Chondrocyte (in vitro differentiated cells): ENCODE results near the gene ING4. TPM values are rescaled to one million over a fixed set of nuclear protein-coding genes. Genes with fewer than 3 reads are reported as not detected.

Source experiments
- DNase-seq: peaks from one replicate; pipeline ENCODE4 v3.0.0; 2021; ENCODE audit warnings: mixed read lengths, low spot score
- H3K27ac Mint-ChIP-seq: one replicate; pipeline ENCODE4 v1.8.0; 2021; ENCODE audit warnings: mild to moderate bottlenecking, moderate library complexity, mixed read lengths; ENCODE audit not compliant: unreplicated experiment
- H3K27me3 Mint-ChIP-seq: 2 replicates; pipeline ENCODE4 v1.8.0; 2021; ENCODE audit warnings: low read depth, mixed read lengths
- H3K36me3 Mint-ChIP-seq: 2 replicates; pipeline ENCODE4 v1.8.0; 2021; ENCODE audit warnings: low read depth, mixed read lengths
- H3K4me1 Mint-ChIP-seq: 2 replicates; pipeline ENCODE4 v1.8.0; 2021; ENCODE audit warnings: low read depth, mild to moderate bottlenecking, mixed read lengths
- H3K4me3 Mint-ChIP-seq: one replicate; pipeline ENCODE4 v1.8.0; 2021; ENCODE audit warnings: mild to moderate bottlenecking, moderate library complexity, mixed read lengths; ENCODE audit not compliant: unreplicated experiment
- H3K9me3 Mint-ChIP-seq: 2 replicates; pipeline ENCODE4 v1.8.0; 2021; ENCODE audit warnings: low read depth, mixed read lengths
- total RNA-seq: library from RNA; stranded (reverse); gene quantifications from 3 replicates; pipeline ENCODE4 v1.2.1, GENCODE V29; 2021
- TF ChIP-seq, protein P1 (sequence below): fragments of 200-600 bp; sonication (generic); IDR thresholded peaks from 2 replicates; pipeline ENCODE4 v1.5.0; 2021; ENCODE audit warnings: antibody characterized with exemption, mild to moderate bottlenecking, moderate library complexity

ING4 gene
- total RNA-seq, 1 donor from 2014 or later, result 37.5 TPM

DNA sequence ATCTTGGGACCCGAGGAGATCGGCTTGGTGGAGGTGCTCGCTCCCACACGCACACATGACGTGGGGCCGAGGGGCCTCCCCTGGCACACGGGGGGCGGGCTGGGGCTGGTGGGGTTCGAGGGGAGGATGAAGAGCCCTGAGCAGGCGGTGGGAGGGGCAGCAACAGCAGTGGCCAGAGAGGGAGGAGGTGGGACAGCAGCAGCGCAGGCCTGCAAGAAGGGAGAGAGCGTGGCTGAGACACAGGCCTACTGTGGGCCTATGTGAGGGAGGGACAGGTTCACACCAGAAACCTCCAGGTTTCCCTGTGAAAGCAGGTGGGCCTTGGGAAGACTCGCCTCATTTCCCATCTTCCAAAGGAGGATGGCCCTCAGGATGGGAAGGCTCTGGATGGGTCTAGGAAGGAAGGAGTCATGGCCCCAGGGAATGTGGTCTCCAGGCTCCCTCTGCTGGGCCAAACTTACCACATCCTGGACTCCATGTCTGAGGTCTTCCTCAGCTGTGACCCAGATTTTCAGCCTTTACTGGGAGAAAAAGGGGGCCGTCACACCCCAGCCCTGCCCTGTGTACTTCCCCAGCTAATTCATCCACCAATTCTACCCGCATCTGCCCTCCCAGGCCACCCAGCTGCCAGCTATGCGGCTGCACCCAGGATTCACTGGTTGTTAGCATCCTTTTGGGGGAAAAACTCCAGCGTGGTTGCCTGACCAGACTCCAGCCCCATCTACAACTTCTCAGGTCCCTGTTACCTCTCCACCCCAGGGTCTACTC lies 34.8 kb upstream of the ING4 start:
- no peak for DNase-seq
- TF ChIP-seq, protein P1, sequence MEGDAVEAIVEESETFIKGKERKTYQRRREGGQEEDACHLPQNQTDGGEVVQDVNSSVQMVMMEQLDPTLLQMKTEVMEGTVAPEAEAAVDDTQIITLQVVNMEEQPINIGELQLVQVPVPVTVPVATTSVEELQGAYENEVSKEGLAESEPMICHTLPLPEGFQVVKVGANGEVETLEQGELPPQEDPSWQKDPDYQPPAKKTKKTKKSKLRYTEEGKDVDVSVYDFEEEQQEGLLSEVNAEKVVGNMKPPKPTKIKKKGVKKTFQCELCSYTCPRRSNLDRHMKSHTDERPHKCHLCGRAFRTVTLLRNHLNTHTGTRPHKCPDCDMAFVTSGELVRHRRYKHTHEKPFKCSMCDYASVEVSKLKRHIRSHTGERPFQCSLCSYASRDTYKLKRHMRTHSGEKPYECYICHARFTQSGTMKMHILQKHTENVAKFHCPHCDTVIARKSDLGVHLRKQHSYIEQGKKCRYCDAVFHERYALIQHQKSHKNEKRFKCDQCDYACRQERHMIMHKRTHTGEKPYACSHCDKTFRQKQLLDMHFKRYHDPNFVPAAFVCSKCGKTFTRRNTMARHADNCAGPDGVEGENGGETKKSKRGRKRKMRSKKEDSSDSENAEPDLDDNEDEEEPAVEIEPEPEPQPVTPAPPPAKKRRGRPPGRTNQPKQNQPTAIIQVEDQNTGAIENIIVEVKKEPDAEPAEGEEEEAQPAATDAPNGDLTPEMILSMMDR, result peak; percentile 78
- no peaks in the 10 kb centered on the region for H3K9me3 Mint-ChIP-seq
- peaks cover 3% of the 10 kb centered on the region for H3K36me3 Mint-ChIP-seq
- peaks cover 9% of the 10 kb centered on the region for H3K27me3 Mint-ChIP-seq
- H3K4me3 Mint-ChIP-seq, result no peak overlapping the region
- H3K27ac Mint-ChIP-seq, result no peak overlapping the region
- H3K4me1 Mint-ChIP-seq, result peaks cover 24% of the 10 kb centered on the region

DNA sequence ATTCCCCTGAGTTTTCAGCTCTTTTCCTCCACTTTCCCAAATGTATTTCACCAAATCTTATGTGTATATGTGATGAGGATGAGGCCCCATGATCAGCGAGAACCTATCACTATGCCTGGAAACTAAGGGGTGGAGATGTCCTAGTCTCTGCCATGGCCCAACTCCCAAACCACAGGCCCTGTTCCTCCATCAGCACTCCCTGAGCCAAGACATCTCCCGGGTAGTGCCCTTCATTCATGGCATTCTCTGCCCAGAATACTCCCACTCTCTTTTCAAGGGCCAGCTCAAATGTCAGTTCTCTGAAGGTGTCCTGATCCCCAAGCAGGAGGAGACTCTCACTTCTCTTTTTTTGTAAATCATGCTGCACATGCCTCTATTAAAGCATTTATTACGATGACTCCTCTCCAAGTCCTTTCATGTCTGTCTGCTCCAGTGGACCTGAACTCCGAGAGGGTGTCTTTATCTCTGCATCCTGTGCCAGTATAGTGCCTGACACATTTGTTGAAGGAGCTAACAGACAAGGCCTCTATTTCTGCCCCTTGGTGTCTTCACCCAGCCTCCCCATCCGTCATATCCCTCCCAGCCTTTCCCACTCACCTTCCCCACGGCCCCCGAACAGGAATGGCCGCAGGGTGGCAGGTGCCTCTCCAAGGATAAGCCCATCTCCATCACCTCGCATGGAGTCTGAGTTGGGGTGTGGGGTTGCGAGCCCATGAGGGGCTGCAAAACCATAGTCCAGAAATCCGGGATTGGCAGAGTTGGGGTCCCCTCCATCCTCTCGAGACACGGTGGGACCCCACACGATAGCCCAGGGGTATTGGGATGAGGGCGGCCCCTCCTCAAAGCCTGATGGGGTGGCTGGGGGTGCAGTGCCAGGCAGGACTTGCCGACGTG lies 34.0 kb upstream of the ING4 start:
- DNase-seq, result no peak
- peaks cover 6% of the 10 kb centered on the region for H3K27me3 Mint-ChIP-seq
- peaks cover 3% of the 10 kb centered on the region for H3K36me3 Mint-ChIP-seq
- H3K4me3 Mint-ChIP-seq, result no peak overlapping the region
- peaks cover 24% of the 10 kb centered on the region for H3K4me1 Mint-ChIP-seq
- H3K9me3 Mint-ChIP-seq, result no peaks in the 10 kb centered on the region
- no peak overlapping the region for H3K27ac Mint-ChIP-seq
- TF ChIP-seq, protein P1, result no peak

DNA sequence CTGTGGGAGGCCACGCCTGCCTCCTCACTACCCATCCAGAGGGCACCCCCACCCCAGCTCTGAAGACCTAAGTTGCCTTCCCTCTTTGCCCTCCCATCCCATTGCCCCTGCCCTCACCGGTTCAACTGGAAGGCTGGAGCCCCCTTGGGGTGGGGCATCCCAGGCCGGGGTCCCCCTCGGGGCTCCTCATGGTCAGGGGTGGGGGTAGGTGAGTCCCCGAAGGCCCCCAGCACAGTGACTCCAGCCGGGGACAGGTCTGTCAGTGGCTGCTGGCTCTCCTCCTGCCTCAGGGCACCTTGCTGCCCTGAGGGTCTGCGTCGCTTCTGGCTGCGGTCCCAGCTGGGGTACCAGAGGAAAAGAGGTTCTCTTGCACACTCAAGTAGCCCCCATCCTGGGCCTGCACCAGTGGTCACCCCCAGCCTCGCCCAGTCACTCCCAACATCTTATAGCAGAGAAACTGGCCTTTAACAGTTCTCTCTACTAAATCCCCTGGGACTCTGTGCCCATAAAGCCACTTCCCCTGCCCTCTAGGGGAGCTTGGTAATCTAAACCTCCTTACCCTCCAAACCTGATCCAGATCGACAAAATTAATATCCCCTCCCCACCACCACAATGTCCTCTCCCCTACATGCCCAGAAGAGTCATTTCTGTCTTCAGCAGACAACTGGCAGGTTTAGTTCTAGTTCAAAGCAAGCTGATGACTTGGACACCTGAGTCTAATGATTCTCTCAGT lies 32.6 kb upstream of the ING4 start:
- Mint-ChIP-seq H3K4me3 (no peak overlapping the region), H3K27me3 (no peaks in the 10 kb centered on the region), H3K4me1 (peaks cover 13% of the 10 kb centered on the region), H3K36me3 (peaks cover 3% of the 10 kb centered on the region), H3K9me3 (no peaks in the 10 kb centered on the region), H3K27ac (no peak overlapping the region)
- TF ChIP-seq, protein P1, result no peak
- no peak for DNase-seq

DNA sequence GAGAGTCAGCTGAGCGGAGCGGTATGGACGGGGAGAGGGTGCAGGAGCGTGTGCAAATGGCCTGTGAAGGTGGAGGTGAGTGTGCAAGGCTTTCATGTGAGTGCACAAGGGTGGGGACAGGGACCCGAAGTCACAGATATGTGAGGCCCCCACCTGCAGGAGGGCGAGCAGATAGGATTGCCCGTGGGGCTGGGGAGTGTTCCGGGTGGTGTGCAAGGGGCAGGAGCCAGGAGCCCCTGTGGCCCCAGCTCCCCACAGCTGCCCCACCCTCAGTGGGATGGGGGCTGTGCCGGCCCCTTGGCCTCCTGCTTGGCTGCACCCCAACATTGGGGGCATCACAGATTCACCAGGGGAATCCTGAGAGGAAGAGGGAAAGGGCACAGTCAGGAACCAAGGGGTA lies 31.8 kb upstream of the ING4 start:
- DNase-seq, result no peak
- peaks cover 3% of the 10 kb centered on the region for H3K36me3 Mint-ChIP-seq
- H3K27me3 Mint-ChIP-seq, result no peaks in the 10 kb centered on the region
- TF ChIP-seq, protein P1, result no peak
- no peak overlapping the region for H3K27ac Mint-ChIP-seq
- H3K4me1 Mint-ChIP-seq, result peaks cover 18% of the 10 kb centered on the region
- H3K4me3 Mint-ChIP-seq, result no peak overlapping the region
- H3K9me3 Mint-ChIP-seq, result no peaks in the 10 kb centered on the region

DNA sequence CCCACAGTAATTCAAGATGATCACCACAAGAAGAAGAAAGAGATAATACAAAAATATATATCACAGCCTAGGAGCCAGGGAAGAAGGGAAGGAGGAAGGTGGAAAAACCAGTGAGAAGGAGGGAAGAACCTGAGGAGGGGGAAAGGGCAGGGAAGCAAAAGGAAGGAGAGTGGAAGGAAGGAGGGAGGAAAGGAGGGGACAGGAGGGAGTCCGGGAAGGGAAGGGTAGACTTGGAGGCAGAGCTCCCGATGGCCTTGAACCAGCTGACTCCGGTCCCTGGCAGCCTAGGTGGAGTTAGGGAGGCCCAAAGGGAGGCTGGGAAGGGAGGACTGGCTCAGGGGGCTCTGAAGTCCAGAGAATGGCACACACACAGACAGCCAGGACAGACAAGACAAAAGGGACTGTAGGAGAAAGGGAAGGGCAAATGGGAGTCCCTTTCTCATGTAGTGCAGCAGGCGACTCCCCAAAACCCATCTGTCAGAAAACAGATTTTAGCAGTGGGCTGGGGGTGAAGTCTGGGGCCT lies 31.0 kb upstream of the ING4 start:
- H3K27me3 Mint-ChIP-seq, result no peaks in the 10 kb centered on the region
- H3K4me1 Mint-ChIP-seq, result peaks cover 13% of the 10 kb centered on the region
- peaks cover 3% of the 10 kb centered on the region for H3K36me3 Mint-ChIP-seq
- no peak for DNase-seq
- H3K9me3 Mint-ChIP-seq, result no peaks in the 10 kb centered on the region
- no peak overlapping the region for H3K4me3 Mint-ChIP-seq
- TF ChIP-seq, protein P1, result no peak
- H3K27ac Mint-ChIP-seq, result no peak overlapping the region
